Neutrophil (primary cell): Measurements from ENCODE around the gene RGS19.

Source experiments
- H3K27ac ChIP-seq: fragments of 200-600 bp; sonication (generic); 2 replicates; pipeline ENCODE4 v1.5.1; 2016; ENCODE audit warnings: mild to moderate bottlenecking, moderate library complexity
- H3K27me3 ChIP-seq: fragments of 200-600 bp; sonication (generic); 2 replicates; pipeline ENCODE4 v1.6.0; 2016; ENCODE audit warnings: mild to moderate bottlenecking
- H3K36me3 ChIP-seq: fragments of 200-600 bp; sonication (generic); 2 replicates; pipeline ENCODE4 v1.5.1; 2017
- H3K4me1 ChIP-seq, 2 experiments: fragments of 200-600 bp in 1 of 2; sonication (generic) in 1 of 2; 1 replicate in 1 of 2; 2 replicates in 1 of 2; pipeline versions ENCODE4 v1.5.1 to v1.6.1; 2013 to 2016; ENCODE audit warnings: low read depth in 1 of 2, low read length in 1 of 2, mild to moderate bottlenecking in 1 of 2, moderate library complexity in 1 of 2; ENCODE audit not compliant: control insufficient read depth in 1 of 2, insufficient read depth in 1 of 2
- H3K4me3 ChIP-seq, 2 experiments: fragments of 200-600 bp in 1 of 2; sonication (generic) in 1 of 2; 1 replicate in 1 of 2; 2 replicates in 1 of 2; pipeline ENCODE4 v1.5.1; 2013 to 2016; ENCODE audit warnings: low read depth in 1 of 2, low read length in 1 of 2, mild to moderate bottlenecking in 1 of 2, moderate library complexity in 1 of 2
- H3K9me3 ChIP-seq: fragments of 200-600 bp; sonication (generic); 2 replicates; pipeline ENCODE4 v1.5.1; 2016
- CTCF ChIP-seq: fragments of 200-600 bp; sonication (generic); IDR thresholded peaks from 2 replicates; pipeline ENCODE4 v1.5.1; 2016; ENCODE audit warnings: antibody characterized with exemption

The RGS19 gene

DNA sequence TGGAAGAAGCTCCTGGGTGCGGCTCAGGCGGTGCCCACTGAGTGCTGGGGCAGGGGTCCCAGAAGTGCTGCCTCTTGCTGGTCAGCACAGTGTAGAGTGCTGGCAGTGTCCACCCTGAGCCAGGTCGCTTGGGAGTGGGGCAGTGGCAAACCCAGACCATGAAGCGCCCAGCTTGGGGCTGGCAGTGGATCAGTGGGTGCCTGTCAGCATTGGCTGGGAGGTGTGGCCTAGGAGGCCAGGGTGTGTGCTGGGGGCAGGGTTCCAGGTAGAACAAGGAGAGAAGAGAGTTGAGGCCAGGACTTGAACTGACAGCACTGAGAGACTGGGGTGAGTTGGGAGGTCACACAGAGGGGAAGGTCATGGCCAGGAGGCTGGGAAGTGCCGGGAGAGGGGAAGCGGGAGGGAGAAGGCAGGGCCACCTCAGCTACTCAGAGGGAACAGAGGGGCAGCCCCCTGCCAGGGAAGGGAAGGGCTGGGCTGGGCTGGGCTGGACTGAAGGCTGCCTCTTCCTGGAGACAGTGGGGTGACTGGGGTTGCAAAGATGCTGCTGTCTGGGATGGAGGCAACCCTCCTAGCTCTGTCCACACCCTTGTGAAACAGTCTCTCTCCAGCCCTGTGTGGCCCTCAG is 12.2 kb downstream of the RGS19 start:
- Histone ChIP-seq H3K36me3 (peaks cover 8% of the 10 kb centered on the region), H3K27ac (no peak overlapping the region), H3K9me3 (no peaks in the 10 kb centered on the region), H3K4me3 (no peak overlapping the region), H3K4me1 (peaks cover 43 to 67% of the 10 kb centered on the region in 2 experiments), H3K27me3 (peaks cover 19% of the 10 kb centered on the region)
- no peak for TF ChIP-seq CTCF

DNA sequence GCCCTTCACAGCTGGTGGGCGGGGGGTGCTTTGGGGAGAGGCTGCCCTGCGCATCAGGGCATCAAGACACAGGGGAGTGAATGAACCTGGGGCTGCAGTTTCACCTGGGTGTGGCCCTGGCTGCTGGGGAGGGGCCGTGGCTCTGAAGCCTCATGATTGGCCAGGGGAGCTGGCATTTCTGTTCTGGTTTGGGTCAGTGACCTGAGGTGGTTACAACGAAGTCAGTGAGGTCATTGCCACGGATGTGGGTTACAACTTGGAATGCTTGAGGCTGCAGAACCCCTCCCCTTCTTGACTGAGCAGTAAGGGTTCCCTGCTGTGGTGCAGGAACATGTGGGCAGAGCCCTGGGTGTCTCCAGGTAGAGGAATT is 13.4 kb downstream of the RGS19 start:
- Histone ChIP-seq H3K27me3 (peaks cover 19% of the 10 kb centered on the region), H3K36me3 (no peaks in the 10 kb centered on the region), H3K27ac (peak overlapping the region; percentile 8), H3K9me3 (no peaks in the 10 kb centered on the region), H3K4me1 (peaks cover 41 to 67% of the 10 kb centered on the region in 2 experiments), H3K4me3 (no peak overlapping the region)
- TF ChIP-seq CTCF = no peak

- Histone ChIP-seq H3K4me1 (peaks cover 41 to 63% of the 10 kb centered on the region in 2 experiments), H3K36me3 (no peaks in the 10 kb centered on the region), H3K4me3 (no peak overlapping the region), H3K9me3 (no peaks in the 10 kb centered on the region), H3K27me3 (peaks cover 19% of the 10 kb centered on the region), H3K27ac (peak overlapping the region; percentile 8)
- TF ChIP-seq CTCF = no peak
Observed at GRCh38 chr20:64065062-64065973, 14.0 kb downstream of the RGS19 start.

DNA sequence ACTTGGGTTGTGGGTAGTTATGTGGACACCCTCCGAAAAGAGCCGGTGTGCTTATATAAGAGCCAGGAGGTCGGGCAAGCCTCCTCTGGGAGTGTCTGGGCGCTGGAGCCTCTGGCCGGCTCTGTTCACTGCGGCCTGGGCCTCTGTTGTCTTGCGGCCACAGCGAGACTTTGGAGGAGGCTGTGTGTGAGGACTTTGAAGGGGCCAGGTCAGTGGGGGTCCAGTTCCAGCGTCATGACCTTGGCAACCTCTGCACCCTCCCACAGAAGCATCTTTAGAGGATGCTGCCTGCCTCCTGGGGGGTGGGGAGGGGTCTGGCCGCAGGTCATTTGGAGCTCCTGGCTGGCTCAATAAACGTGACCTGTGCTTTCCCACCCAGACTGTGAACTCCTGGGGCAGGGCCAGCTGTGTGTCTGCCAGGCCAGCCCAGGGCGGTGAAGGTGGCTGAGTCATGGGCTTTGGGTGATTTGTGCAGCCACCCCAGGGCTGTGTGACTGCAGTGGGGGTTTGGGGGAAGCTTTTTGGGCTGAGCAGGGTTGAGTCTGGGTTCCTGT is 15.1 kb downstream of the RGS19 start:
- Histone ChIP-seq H3K27me3 (peaks cover 19% of the 10 kb centered on the region), H3K4me3 (peak overlapping the region in 1 of 2 experiments; percentile 70), H3K27ac (peak overlapping the region; percentile 23), H3K36me3 (no peaks in the 10 kb centered on the region), H3K4me1 (peaks cover 32 to 52% of the 10 kb centered on the region in 2 experiments), H3K9me3 (no peaks in the 10 kb centered on the region)
- TF ChIP-seq CTCF = no peak

- H3K27me3 ChIP-seq = peaks cover 19% of the 10 kb centered on the region
- no peaks in the 10 kb centered on the region for H3K36me3 ChIP-seq
- no peak for TF ChIP-seq CTCF
- peak overlapping the region; percentile 23 for H3K27ac ChIP-seq
- H3K4me3 ChIP-seq = peak overlapping the region; percentile 70 to 72
- H3K9me3 ChIP-seq = no peaks in the 10 kb centered on the region
- H3K4me1 ChIP-seq = peaks cover 32 to 52% of the 10 kb centered on the region in 2 experiments
Observed at GRCh38 chr20:64063389-64064144, 15.8 kb downstream of the RGS19 start.
